Measurements from ENCODE around the gene STK24.
A peak's percentile ranks its signal among the peaks of the same experiment; 100 is the strongest.
"Not testable (repeated sequence)": the region's sequence is repeated elsewhere in the genome, so short reads cannot be mapped to it uniquely, and the experiment has no call there.

- not testable (repeated sequence) for TF ChIP-seq TSHZ2 (CRISPR knock-in tag; IDR thresholded peaks at IDR 0.05); ZNF8 (CRISPR knock-in tag; IDR thresholded peaks at IDR 0.05); CREB5 (CRISPR knock-in tag; IDR thresholded peaks at IDR 0.05; ENCODE audit: low read depth); RARB (CRISPR knock-in tag; IDR thresholded peaks at IDR 0.05); POU6F1 (CRISPR knock-in tag; IDR thresholded peaks at IDR 0.05; ENCODE audit: borderline replicate concordance, low read depth); ZNF565 (CRISPR knock-in tag; conservative IDR thresholded peaks at IDR 0.05; ENCODE audit: low read depth)
- TF ChIP-seq ZFP30 (CRISPR knock-in tag; IDR thresholded peaks at IDR 0.05): peak; percentile 96
Observed at GRCh38 chr13:98590471-98590870, 13.6 kb upstream of the STK24 start.
